HepG2 (cell line): Measurements from ENCODE around the gene CALML6. TPM values are rescaled to one million over a fixed set of nuclear protein-coding genes. Genes with fewer than 3 reads are reported as not detected.

Source experiments
- ARID4A ChIP-seq: sonication (generic); formaldehyde crosslinking; IDR thresholded peaks from 2 replicates; pipeline ENCODE4 v1.5.0; 2020; ENCODE audit warnings: mild to moderate bottlenecking, missing genetic modification reagents, borderline replicate concordance
- GMEB1 ChIP-seq: sonication (generic); formaldehyde crosslinking; IDR thresholded peaks from 2 replicates; pipeline ENCODE4 v1.5.1; 2020; ENCODE audit warnings: missing genetic modification reagents, mild to moderate bottlenecking, borderline replicate concordance
- GZF1 ChIP-seq: sonication (generic); formaldehyde crosslinking; IDR thresholded peaks from 2 replicates; pipeline ENCODE4 v1.5.1; 2020; ENCODE audit warnings: mild to moderate bottlenecking, missing genetic modification reagents
- MYC ChIP-seq: sonication (generic); formaldehyde crosslinking; IDR thresholded peaks from 2 replicates; pipeline ENCODE4 v1.9.0; 2021; ENCODE audit warnings: missing genetic modification reagents, borderline replicate concordance
- PPARG ChIP-seq: conservative IDR thresholded peaks from 2 replicates; pipeline ENCODE4 v1.6.1; 2016; ENCODE audit warnings: missing biosample characterization, missing genetic modification reagents
- RFX3 ChIP-seq: IDR thresholded peaks from 2 replicates; pipeline ENCODE4 v1.6.1; 2016; ENCODE audit warnings: missing biosample characterization, missing genetic modification reagents
- SKI ChIP-seq: fragments of 450-650 bp; IDR thresholded peaks from one replicate; pipeline ENCODE4 v1.6.1; 2018; ENCODE audit warnings: mild to moderate bottlenecking; ENCODE audit not compliant: partially characterized antibody
- SKIL ChIP-seq: sonication (generic); formaldehyde crosslinking; IDR thresholded peaks from 2 replicates; pipeline ENCODE4 v1.8.0; 2022; ENCODE audit warnings: missing genetic modification reagents, mild to moderate bottlenecking, moderate library complexity, borderline replicate concordance
- ZFP36L2 ChIP-seq: sonication (generic); formaldehyde crosslinking; IDR thresholded peaks from 2 replicates; pipeline ENCODE4 v1.4.0; 2020; ENCODE audit warnings: missing genetic modification reagents
- ZHX1 ChIP-seq: sonication (generic); formaldehyde crosslinking; IDR thresholded peaks from 2 replicates; pipeline ENCODE4 v1.8.1; 2022; ENCODE audit warnings: low read depth, mild to moderate bottlenecking, missing genetic modification reagents
- ZNF205 ChIP-seq: IDR thresholded peaks from 2 replicates; pipeline ENCODE4 v1.6.1; 2018; ENCODE audit warnings: missing biosample characterization, missing genetic modification reagents
- ZNF230 ChIP-seq: sonication (generic); formaldehyde crosslinking; IDR thresholded peaks from 2 replicates; pipeline ENCODE4 v1.4.0; 2020; ENCODE audit warnings: mild to moderate bottlenecking, missing genetic modification reagents
- ZNF3 ChIP-seq: IDR thresholded peaks from 2 replicates; pipeline ENCODE4 v1.7.0; 2017; ENCODE audit warnings: inconsistent platforms
- ZNF703 ChIP-seq: sonication (generic); formaldehyde crosslinking; IDR thresholded peaks from 2 replicates; pipeline ENCODE4 v1.5.1; 2020; ENCODE audit warnings: missing genetic modification reagents, mild to moderate bottlenecking, moderate library complexity, borderline replicate concordance
- ZSCAN9 ChIP-seq: IDR thresholded peaks from 2 replicates; pipeline ENCODE4 v1.6.1; 2016; ENCODE audit warnings: borderline replicate concordance
- polyA plus RNA-seq, 8 experiments: library from polyadenylated mRNA; depleted of rRNA in 3 of 8; stranded (reverse) in 7 of 8; unstranded in 1 of 8; fragments of >200 nt; fragmentation: Illumina TruSeq in 4 of 8; extraction: Trizol in 4 of 8; gene quantifications; 2 replicates each; pipeline versions ENCODE4 v1.2.1 to v1.2.3, GENCODE V29; 2011 to 2016; ENCODE audit warnings: low read depth in 4 of 8, missing spikeins in 1 of 8, mixed read lengths in 1 of 8; ENCODE audit not compliant: insufficient read depth in 1 of 8
- total RNA-seq, 5 experiments: library from RNA; depleted of rRNA; stranded (reverse); fragments of >200 nt; fragmentation: Illumina TruSeq; extraction: Trizol; gene quantifications; 2 replicates each; pipeline ENCODE4 v1.2.3, GENCODE V29; 2016; ENCODE audit warnings: low read depth in 1 of 5
- TF ChIP-seq, protein P1 (sequence below): IDR thresholded peaks from 2 replicates; pipeline ENCODE4 v1.6.1; 2016; ENCODE audit warnings: mild to moderate bottlenecking

CALML6 gene
- total and polyA plus RNA-seq, 2 of the 13 experiments (the other 11 are each of a cell fraction or from before 2014, with no cell fraction given): 0.11 to 0.12 TPM

GRCh38 chr1:1941211-1941841 lies 26.3 kb downstream of the CALML6 start (continued):
- TF ChIP-seq ZHX1 (CRISPR knock-in tag) (no peak), SKIL (CRISPR knock-in tag) (peak; percentile 93), GZF1 (CRISPR knock-in tag) (0 out of 2 replicates have a peak, but pooled peaks have one; percentile 56), RFX3 (CRISPR knock-in tag) (0 out of 2 replicates have a peak, but pooled peaks have one; percentile 28), SKI (peak; percentile 38), PPARG (CRISPR knock-in tag) (peak; percentile 71; the same call in 1 of the 2 replicates), MYC (peak; percentile 74; the same call in 1 of the 2 replicates), ZFP36L2 (no peak), ZNF205 (CRISPR knock-in tag) (peak; percentile 90), ZSCAN9 (peak; percentile 69; the same call in 1 of the 2 replicates), GMEB1 (CRISPR knock-in tag) (peak; percentile 61; the same call in 1 of the 2 replicates), ZNF3 (CRISPR knock-in tag) (no peak), ZNF230 (0 out of 2 replicates have a peak, but pooled peaks have one; percentile 48), ARID4A (CRISPR knock-in tag) (peak; percentile 72; the same call in 1 of the 2 replicates), ZNF703 (CRISPR knock-in tag) (no peak; the same call in 1 of the 2 replicates)
- TF ChIP-seq, protein P1, sequence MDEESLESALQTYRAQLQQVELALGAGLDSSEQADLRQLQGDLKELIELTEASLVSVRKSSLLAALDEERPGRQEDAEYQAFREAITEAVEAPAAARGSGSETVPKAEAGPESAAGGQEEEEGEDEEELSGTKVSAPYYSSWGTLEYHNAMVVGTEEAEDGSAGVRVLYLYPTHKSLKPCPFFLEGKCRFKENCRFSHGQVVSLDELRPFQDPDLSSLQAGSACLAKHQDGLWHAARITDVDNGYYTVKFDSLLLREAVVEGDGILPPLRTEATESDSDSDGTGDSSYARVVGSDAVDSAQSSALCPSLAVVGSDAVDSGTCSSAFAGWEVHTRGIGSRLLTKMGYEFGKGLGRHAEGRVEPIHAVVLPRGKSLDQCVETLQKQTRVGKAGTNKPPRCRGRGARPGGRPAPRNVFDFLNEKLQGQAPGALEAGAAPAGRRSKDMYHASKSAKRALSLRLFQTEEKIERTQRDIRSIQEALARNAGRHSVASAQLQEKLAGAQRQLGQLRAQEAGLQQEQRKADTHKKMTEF (CRISPR knock-in tag): peak; percentile 82; the same call in 1 of the 2 replicates
